HepG2 (cell line): ENCODE results near the gene UAP1L1. TPM values are rescaled to one million over a fixed set of nuclear protein-coding genes. Genes with fewer than 3 reads are reported as not detected.

Source experiments
- ATAC-seq: fragments of 200-7000 bp; cut with Tn5 transposase; 3 replicates; pipeline ENCODE4 v1.9.1; 2020; ENCODE audit warnings: mild to moderate bottlenecking, moderate library complexity
- BruUV-seq: library from RNA; stranded (reverse); fragments of 400-500 nt; replicated peaks from 2 replicates; lab custom pipeline; 2021; lab: Mats Ljungman, UMichigan
- CTCF ChIA-PET: fragments of 300-600 bp; formaldehyde crosslinking; extraction: SDS; loops from one replicate; lab custom pipeline; 2021; ENCODE audit warnings: low total read pairs, inconsistent platforms, low intra/inter-chr PET ratio; lab: Yijun Ruan, JAX
- POLR2A ChIA-PET: fragments of 350-600 bp; sonication (Branson Sonifier 250); formaldehyde crosslinking; loops from one replicate; lab custom pipeline; 2020; ENCODE audit warnings: antibody characterized with exemption, inconsistent platforms; lab: Yijun Ruan, JAX
- DNase-seq: peaks from one replicate; pipeline ENCODE4 v3.0.0-alpha.2; 2015; ENCODE audit warnings: low spot score
- FAIRE-seq: peaks from 3 replicates; lab custom pipeline; 2011; peaks lifted over from hg19 to GRCh38; lab: Jason Lieb, UNC
- H2AFZ ChIP-seq: one replicate; pipeline ENCODE4 v1.6.1; 2011; ENCODE audit warnings: low read length, inconsistent platforms
- H3K27ac ChIP-seq: fragments of 300-600 bp; 3 replicates; pipeline ENCODE4 v1.8.0; 2011; ENCODE audit warnings: mixed run types, mild to moderate bottlenecking, mixed read lengths, low read length, inconsistent platforms; ENCODE audit not compliant: insufficient read depth; ENCODE audit errors: extremely low read length
- H3K27me3 ChIP-seq, 2 experiments: fragments of 200-600 bp in 1 of 2; 2 replicates in 1 of 2; 3 replicates in 1 of 2; pipeline versions ENCODE4 v1.6.0 to v1.8.0; 2011; ENCODE audit warnings: low read length in 2 of 2, mild to moderate bottlenecking in 2 of 2, moderate library complexity in 2 of 2, inconsistent platforms in 1 of 2; ENCODE audit not compliant: insufficient read depth in 2 of 2, control insufficient read depth in 1 of 2
- H3K36me3 ChIP-seq, 2 experiments: fragments of 200-600 bp in 1 of 2; replicated peaks in 1 of 2; 2 replicates in 1 of 2; 3 replicates in 1 of 2; pipeline versions ENCODE4 v1.5.1 to v1.8.0; 2011; ENCODE audit warnings: low read length in 2 of 2, inconsistent platforms in 1 of 2; ENCODE audit not compliant: insufficient read depth in 2 of 2, control insufficient read depth in 1 of 2
- H3K4me1 ChIP-seq: 2 replicates; pipeline ENCODE4 v1.5.1; 2012; ENCODE audit warnings: low read length, inconsistent platforms; ENCODE audit not compliant: insufficient read depth
- H3K4me2 ChIP-seq: 2 replicates; pipeline ENCODE4 v1.6.0; 2011; ENCODE audit warnings: low read depth, low read length, inconsistent platforms
- H3K4me3 ChIP-seq, 3 experiments: fragments of 200-600 bp in 1 of 3; sonication (generic), shearing (Covaris generic) in 1 of 3; replicated peaks in 1 of 3; 2 replicates each; pipeline ENCODE4 v1.5.1; 2011 to 2016; ENCODE audit warnings: low read length in 3 of 3, inconsistent platforms in 2 of 3, low read depth in 2 of 3, mild to moderate bottlenecking in 2 of 3, control low read depth in 1 of 3, mixed read lengths in 1 of 3; ENCODE audit not compliant: insufficient read depth in 1 of 3
- H3K79me2 ChIP-seq: one replicate; pipeline ENCODE4 v1.6.1; 2011; ENCODE audit warnings: low read length, inconsistent platforms; ENCODE audit not compliant: insufficient read depth
- H3K9ac ChIP-seq: 2 replicates; pipeline ENCODE4 v1.6.0; 2011; ENCODE audit warnings: mild to moderate bottlenecking, low read depth, low read length, inconsistent platforms; ENCODE audit not compliant: insufficient read depth
- H3K9me3 ChIP-seq: 2 replicates; pipeline ENCODE4 v1.5.1; 2012; ENCODE audit warnings: mild to moderate bottlenecking, low read length
- H4K20me1 ChIP-seq: 2 replicates; pipeline ENCODE4 v1.6.0; 2011; ENCODE audit warnings: inconsistent platforms, mild to moderate bottlenecking, low read length, moderate library complexity; ENCODE audit not compliant: insufficient read depth
- ADNP ChIP-seq: sonication (generic); formaldehyde crosslinking; IDR thresholded peaks from 2 replicates; pipeline ENCODE4 v1.4.0; 2020; ENCODE audit warnings: missing genetic modification reagents
- EED ChIP-seq: sonication (generic); formaldehyde crosslinking; IDR thresholded peaks from 2 replicates; pipeline ENCODE4 v1.5.0; 2020; ENCODE audit warnings: mild to moderate bottlenecking, missing genetic modification reagents
- REL ChIP-seq: sonication (generic); formaldehyde crosslinking; conservative IDR thresholded peaks from 2 replicates; pipeline ENCODE4 v1.8.0; 2022; ENCODE audit warnings: mild to moderate bottlenecking, missing genetic modification reagents, moderate library complexity
- SRSF9 ChIP-seq: fragments of 200-400 bp; formaldehyde crosslinking; IDR thresholded peaks from 2 replicates; pipeline ENCODE4 v1.6.1; 2018; ENCODE audit warnings: borderline replicate concordance, mild to moderate bottlenecking, low read depth, low read length; ENCODE audit not compliant: insufficient read depth, poor library complexity, severe bottlenecking
- TBX2 ChIP-seq: sonication (generic); formaldehyde crosslinking; IDR thresholded peaks from 2 replicates; pipeline ENCODE4 v1.5.0; 2020; ENCODE audit warnings: missing genetic modification reagents, mild to moderate bottlenecking, borderline replicate concordance
- ZNF704 ChIP-seq: sonication (generic); formaldehyde crosslinking; IDR thresholded peaks from 2 replicates; pipeline ENCODE4 v1.8.1; 2023; ENCODE audit warnings: mild to moderate bottlenecking, inconsistent platforms, moderate library complexity, missing genetic modification reagents, borderline replicate concordance
- WGBS: methylation state at CpG from one replicate; pipeline ENCODE4 v1.1.6; 2017; ENCODE audit warnings: low lambda C conversion rate; 5-methylcytosine and 5-hydroxymethylcytosine counted together
- in situ Hi-C: cut with HindIII; loops from 2 replicates; pipeline ENCODE4 v1.10.0; 2017; ENCODE audit warnings: low pct_unique_long_range_greater_than_20kb; ENCODE audit not compliant: extremely low pct_ligation_motif_present
- intact Hi-C: fragments of 100-400 bp; cut with micrococcal nuclease; formaldehyde crosslinking; loops from one replicate; pipeline ENCODE4 v1.10.0; 2022; ENCODE audit not compliant: unreplicated experiment
- polyA plus RNA-seq, 8 experiments: library from polyadenylated mRNA; depleted of rRNA in 3 of 8; stranded (reverse) in 7 of 8; unstranded in 1 of 8; fragments of >200 nt; fragmentation: Illumina TruSeq in 4 of 8; extraction: Trizol in 4 of 8; gene quantifications; 2 replicates each; pipeline versions ENCODE4 v1.2.1 to v1.2.3, GENCODE V29; 2011 to 2016; ENCODE audit warnings: low read depth in 4 of 8, missing spikeins in 1 of 8, mixed read lengths in 1 of 8; ENCODE audit not compliant: insufficient read depth in 1 of 8
- total RNA-seq, 5 experiments: library from RNA; depleted of rRNA; stranded (reverse); fragments of >200 nt; fragmentation: Illumina TruSeq; extraction: Trizol; gene quantifications; 2 replicates each; pipeline ENCODE4 v1.2.3, GENCODE V29; 2016; ENCODE audit warnings: low read depth in 1 of 5
- TF ChIP-seq, protein P1 (sequence below): sonication (generic); formaldehyde crosslinking; IDR thresholded peaks from 2 replicates; pipeline ENCODE4 v1.5.0; 2020; ENCODE audit warnings: mild to moderate bottlenecking, missing genetic modification reagents
- TF ChIP-seq, protein P2 (sequence below), 2 experiments: sonication (generic) in 1 of 2; formaldehyde crosslinking in 1 of 2; IDR thresholded peaks; 2 replicates each; pipeline versions ENCODE4 v1.4.0 to v1.6.1; 2016 to 2020; ENCODE audit warnings: borderline replicate concordance in 1 of 2, low read depth in 1 of 2, mild to moderate bottlenecking in 1 of 2, missing genetic modification reagents in 1 of 2

The UAP1L1 gene
- total and polyA plus RNA-seq, 2 of the 13 experiments (the other 11 are each of a cell fraction or from before 2014, with no cell fraction given) = 5.4 to 6.4 TPM

DNA sequence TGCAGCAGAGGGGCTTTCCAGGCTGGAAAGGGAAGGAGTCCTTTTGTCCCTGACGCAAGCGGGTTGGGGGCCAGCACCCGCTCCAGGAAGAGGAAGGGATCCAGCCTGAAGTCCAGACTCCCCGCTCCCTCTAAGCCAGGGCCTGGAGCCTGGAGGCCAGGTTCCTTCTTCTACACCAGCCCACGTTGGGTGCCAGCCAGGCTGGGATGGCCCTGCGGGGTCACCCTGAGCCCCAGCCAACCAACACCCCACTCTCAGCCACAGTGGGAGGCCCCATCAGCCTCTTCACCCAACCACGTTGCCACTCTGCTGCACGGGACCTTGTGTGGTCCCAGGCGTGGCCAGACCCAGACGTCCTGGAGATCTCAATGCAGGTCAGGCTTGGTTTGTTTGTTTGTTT lies 44.5 kb upstream of the UAP1L1 start:
- TF ChIP-seq, protein P1, sequence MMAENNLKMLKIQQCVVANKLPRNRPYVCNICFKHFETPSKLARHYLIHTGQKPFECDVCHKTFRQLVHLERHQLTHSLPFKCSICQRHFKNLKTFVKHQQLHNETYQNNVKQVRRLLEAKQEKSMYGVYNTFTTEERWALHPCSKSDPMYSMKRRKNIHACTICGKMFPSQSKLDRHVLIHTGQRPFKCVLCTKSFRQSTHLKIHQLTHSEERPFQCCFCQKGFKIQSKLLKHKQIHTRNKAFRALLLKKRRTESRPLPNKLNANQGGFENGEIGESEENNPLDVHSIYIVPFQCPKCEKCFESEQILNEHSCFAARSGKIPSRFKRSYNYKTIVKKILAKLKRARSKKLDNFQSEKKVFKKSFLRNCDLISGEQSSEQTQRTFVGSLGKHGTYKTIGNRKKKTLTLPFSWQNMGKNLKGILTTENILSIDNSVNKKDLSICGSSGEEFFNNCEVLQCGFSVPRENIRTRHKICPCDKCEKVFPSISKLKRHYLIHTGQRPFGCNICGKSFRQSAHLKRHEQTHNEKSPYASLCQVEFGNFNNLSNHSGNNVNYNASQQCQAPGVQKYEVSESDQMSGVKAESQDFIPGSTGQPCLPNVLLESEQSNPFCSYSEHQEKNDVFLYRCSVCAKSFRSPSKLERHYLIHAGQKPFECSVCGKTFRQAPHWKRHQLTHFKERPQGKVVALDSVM (CRISPR knock-in tag) = 0 out of 2 replicates have a peak, but pooled peaks have one; percentile 7
- no peak for TF ChIP-seq ZNF704
- no peak for TF ChIP-seq TBX2 (CRISPR knock-in tag)
- no peak for TF ChIP-seq ADNP (CRISPR knock-in tag)
- TF ChIP-seq REL (CRISPR knock-in tag) = no peak
- TF ChIP-seq SRSF9 = no peak
- TF ChIP-seq, protein P2, sequence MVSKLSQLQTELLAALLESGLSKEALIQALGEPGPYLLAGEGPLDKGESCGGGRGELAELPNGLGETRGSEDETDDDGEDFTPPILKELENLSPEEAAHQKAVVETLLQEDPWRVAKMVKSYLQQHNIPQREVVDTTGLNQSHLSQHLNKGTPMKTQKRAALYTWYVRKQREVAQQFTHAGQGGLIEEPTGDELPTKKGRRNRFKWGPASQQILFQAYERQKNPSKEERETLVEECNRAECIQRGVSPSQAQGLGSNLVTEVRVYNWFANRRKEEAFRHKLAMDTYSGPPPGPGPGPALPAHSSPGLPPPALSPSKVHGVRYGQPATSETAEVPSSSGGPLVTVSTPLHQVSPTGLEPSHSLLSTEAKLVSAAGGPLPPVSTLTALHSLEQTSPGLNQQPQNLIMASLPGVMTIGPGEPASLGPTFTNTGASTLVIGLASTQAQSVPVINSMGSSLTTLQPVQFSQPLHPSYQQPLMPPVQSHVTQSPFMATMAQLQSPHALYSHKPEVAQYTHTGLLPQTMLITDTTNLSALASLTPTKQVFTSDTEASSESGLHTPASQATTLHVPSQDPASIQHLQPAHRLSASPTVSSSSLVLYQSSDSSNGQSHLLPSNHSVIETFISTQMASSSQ (IDR thresholded peaks at IDR 0.05; ENCODE audit: low read depth) = no peak
- TF ChIP-seq, protein P2 (CRISPR knock-in tag; IDR thresholded peaks at IDR 0.05; ENCODE audit: borderline replicate concordance) = no peak
- no peak for TF ChIP-seq EED (CRISPR knock-in tag)
- TF ChIP-seq, all 625 proteins: peak for 1
- H3K36me3 ChIP-seq = no peaks in the 10 kb centered on the region
- H4K20me1 ChIP-seq = no peaks in the 10 kb centered on the region
- no peak overlapping the region for H2AFZ ChIP-seq
- FAIRE-seq (no peak), ATAC-seq (no peak), DNase-seq (no peak)
- intact Hi-C loops = no loop called here
- no peaks in the 10 kb centered on the region for H3K9me3 ChIP-seq
- H3K27me3 ChIP-seq = peaks cover 0 to 14% of the 10 kb centered on the region in 2 experiments; a peak in 1 of 5 replicates
- H3K4me2 ChIP-seq = no peak overlapping the region; the same call in 1 of the 2 replicates
- WGBS = 20% methylated on average over 4 of the region's 10 CpGs
- H3K79me2 ChIP-seq = no peaks in the 10 kb centered on the region
- ChIA-PET POLR2A (no interaction called here), CTCF (no interaction called here)
- H3K4me3 ChIP-seq = no peak overlapping the region
- in situ Hi-C loops = loop anchor here (5.0 to 10.0 kb wide), 2 partner anchors 86 to 188 kb away; partner anchors contain the start of genes AJM1, C8G and PHPT1
- no peak overlapping the region for H3K9ac ChIP-seq
- H3K27ac ChIP-seq = no peak overlapping the region
- no TSS peak for BruUV-seq
- peaks cover 65% of the 10 kb centered on the region for H3K4me1 ChIP-seq
